Hippocampal formation (tissue), 2 donors: ENCODE data around the gene PSMG3.

Source experiments
- DNase-seq, 2 donors: peaks; one replicate each; lab custom pipeline; 2025; lab: John Stamatoyannopoulos, UW

The PSMG3 gene

GRCh38 chr7:1579481-1580421 lies 9.9 kb upstream of the PSMG3 start:
- peak; percentile 10 to 66 for DNase-seq

GRCh38 chr7:1578513-1578912 lies 8.7 kb upstream of the PSMG3 start:
- DNase-seq: no peak

DNA sequence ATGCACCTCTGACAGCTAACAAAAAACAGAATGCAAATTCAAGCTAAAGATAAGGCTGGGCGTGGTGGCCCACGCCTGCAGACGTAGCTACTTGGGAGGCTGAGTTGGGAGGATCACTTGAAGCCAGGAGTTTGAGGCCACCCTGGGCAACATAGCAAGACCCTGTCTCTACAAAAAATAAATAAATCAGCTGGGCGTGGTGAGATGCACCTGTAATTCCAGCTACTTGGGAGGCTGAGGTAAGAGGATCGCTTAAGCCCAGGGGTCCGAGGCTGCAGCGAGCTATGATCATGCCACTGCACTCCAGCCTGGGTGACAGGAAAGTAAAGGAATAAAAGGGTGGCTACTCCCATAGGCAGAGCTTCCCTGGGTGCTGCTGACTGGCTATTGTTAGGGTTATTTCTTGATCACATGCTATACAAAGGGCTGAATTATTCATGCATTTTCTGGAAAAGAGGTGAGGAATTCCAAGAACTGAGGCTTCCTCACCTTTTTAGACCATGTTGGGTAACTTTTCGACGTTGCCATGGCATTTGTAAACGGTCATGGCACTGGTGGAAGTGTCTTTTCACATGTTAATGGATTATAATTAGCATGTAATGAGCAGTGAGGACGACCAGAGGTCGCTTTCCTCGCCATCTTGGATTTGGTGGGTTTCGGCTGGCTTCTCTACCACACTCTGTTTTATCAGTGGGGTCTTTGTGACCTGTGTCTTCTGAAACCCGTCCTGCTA lies 6.9 kb upstream of the PSMG3 start:
- no peak for DNase-seq

- DNase-seq: no peak
Measured at GRCh38 chr7:1575809-1576208, 6.0 kb upstream of the PSMG3 start.

- no peak for DNase-seq
Measured at GRCh38 chr7:1572111-1572822, 2.4 kb upstream of the PSMG3 start.

GRCh38 chr7:1569440-1569832 lies 396 bp downstream of the PSMG3 start:
- no peak for DNase-seq

DNA sequence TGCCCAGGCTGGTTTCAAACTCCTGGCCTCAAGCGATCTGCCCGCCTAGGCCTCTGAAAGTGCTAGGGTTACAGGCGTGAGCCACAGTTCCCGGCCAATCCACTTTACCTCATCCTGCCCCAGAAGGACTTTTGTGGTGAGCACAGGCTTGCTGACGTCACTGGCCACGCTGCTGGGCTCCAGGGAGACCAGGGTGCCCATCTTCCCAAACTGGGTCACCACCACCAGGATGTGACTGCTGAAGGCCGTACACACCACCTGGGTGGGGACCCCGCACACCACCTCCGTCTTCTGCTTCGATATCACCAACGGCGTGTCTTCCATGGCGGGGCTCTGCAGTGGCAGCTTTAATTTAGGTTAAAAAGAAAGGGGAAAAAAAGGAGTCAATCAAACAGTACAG lies 816 bp downstream of the PSMG3 start:
- no peak for DNase-seq

DNA sequence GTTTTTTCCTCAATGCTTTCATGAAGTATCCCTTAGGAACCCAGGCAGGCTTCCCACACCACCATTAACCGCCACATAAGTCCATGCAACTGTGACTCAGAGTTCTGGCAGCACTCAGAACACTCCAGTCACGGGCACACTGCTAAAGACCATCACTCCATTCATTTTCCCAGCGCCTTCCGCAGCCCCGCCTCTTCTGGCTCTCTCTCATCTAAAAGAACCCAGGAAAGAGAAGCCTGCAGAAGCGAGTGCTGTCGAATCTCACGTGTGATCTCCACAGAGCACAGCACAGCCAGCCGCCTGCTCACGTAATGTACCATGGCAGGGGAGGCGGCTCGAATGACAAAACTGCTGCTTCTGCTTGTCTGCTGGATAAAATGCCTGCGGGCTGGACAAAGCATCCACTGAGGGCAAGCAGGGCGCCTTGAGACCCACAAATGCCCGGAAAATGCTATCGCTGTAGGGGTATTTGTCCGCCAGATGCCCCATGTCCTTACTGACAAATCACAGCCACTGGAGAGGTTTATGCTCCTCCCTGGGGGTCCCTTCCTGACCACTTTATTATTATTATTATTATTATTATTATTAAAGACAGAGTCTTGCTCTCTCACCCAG lies 1.8 kb downstream of the PSMG3 start:
- peak; percentile 5 to 12 for DNase-seq

DNA sequence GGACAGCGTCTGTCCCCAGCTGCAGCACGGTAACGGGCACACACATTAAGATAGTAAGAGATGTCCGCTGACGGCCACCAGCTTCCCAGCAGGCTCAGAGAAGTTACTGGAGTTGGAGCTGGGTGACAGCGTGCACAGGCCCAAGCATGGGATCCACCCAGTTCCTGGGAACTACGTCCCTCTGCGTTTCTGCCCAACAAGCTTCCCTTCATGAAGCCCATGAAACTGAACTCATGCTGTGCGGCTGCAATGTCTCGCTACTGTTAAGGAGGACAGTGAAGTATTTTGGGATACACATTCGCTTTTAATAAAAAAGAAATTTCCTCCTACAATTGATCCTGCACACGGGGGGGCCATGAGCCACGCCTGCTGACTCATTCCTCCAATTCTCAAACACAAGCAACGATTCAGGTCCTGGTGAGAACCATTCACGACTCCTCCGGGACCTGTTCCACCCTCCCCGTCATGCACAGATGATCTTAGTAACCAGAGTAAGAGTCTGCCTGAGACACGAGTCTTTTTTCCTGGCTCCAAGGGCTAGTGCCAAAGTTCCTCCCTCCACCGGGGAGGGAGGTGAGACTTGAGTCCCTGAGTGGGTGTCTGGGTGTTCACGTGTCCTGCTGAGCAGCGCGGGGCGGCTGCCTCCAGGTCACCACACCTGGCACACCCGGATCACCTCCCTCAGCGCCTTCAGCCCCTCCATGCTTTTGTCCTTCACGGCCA lies 2.6 kb downstream of the PSMG3 start:
- no peak for DNase-seq

- no peak for DNase-seq
Measured at GRCh38 chr7:1566687-1567048, 3.2 kb downstream of the PSMG3 start.

DNA sequence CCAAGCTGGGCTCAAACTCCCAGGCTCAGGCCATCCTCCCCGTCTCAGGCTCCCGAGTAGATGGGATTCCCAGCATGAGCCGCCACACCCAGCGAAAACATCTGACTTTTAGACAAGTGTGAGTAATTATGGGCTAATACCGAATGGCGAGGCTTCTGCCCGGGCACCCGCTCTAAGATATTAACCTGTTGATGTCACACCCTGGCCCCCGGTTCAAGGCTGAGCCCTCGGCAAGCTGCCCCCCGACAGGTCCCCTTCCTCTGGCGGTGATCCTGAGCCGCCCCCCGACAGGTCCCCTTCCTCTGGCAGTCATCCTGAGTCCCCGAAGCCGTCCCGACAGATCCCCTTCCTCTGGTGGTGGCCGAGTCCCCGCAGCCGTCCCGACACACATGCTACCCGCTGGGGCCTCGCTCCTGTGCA lies 5.2 kb downstream of the PSMG3 start:
- no peak for DNase-seq

DNA sequence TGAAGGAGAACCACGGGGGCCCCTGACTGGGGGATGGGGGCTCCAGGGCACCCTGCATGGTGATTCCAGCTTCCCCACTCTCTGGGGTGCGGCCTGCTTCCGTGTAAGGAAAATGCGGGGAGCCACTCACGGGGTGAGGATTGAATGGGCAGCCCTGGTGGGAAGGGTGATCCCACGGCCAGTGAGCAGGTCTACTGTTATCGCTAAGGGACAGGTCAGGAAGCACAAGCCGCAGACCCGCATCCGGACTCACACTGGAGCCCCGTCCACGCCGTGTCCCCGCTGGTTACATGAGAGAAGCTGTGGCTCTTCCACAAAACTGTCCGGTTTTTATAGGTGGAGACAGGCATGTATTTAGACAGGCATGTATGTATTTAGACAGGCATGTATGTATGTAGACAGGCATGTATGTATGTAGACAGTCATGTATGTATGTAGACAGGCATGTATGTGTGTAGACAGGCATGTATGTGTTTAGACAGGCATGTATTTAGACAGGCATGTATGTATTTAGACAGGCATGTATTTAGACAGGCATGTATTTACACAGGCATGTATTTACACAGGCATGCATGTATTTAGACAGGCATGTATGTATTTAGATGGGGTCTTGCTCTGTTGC lies 5.7 kb downstream of the PSMG3 start:
- DNase-seq: no peak

DNA sequence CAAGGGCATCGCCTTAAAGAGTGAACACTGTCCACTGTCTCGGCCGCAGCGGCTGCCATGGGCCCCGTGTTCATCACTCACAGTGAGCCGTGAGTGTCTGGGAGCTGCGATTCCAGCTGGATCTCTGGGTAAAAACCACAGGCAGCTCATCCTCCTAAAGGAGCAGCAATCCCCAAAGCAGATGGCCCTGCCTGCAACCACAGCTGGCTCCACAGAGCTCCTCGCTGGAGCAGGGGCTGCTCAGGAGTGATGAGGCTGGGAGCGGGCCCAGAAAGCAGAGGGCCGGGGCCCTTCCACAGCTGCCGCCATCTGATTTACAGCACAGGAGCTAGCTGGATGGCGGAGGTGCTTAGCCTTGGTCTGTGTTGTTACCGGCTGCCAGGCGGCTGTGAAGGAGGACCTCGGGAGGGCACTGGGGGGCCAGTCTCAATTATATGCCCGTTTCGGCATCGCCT lies 7.2 kb downstream of the PSMG3 start:
- DNase-seq: no peak

GRCh38 chr7:1562116-1562515 lies 7.7 kb downstream of the PSMG3 start:
- DNase-seq: no peak

DNA sequence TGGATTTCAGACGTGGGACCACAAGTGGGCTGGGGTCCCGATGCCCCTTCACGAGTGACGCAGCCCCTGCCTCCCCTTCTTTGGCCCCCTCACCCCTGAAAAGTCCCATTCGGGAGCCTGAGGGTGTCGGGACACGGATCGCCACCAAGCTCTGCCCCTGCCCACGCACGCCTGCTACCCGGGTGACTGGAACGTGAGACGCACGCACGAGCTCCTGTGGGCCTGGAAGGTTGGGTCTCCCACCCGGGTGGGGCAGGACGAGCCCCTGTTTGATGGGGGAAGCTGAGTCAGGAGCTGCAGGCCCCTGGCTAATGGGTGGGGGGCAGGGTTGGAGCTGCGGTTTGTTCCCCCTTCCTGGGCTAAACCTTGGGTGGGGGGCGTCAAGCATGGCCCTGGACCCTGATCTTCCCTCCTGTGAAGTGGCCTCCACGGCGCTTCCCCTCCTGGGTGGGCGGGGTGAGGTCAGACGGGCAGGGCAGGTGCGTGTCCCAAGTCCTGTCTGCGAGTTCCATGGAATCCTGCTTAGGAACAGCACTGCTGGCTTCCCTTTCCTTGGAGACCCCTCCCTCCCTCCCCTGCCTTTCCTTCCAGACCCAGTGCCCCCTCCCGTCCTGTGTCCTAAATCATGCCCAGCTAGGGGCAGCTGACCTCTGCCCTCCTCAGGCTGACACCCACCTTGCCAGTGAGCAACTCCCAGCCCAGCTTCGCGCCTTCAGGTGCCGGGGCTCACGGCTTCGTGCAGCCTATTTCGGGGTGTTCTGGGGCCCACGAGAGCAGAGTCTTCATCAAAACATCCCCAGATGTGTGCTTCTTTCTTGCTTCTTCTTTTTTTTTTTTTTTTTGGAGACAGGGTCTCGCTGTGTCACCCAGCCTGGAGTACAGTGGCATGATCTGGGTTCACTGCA lies 8.5 kb downstream of the PSMG3 start:
- DNase-seq: no peak

- DNase-seq: no peak
Measured at GRCh38 chr7:1560620-1561031, 9.2 kb downstream of the PSMG3 start.

- DNase-seq: no peak
Measured at GRCh38 chr7:1559626-1560590, 9.9 kb downstream of the PSMG3 start.

DNA sequence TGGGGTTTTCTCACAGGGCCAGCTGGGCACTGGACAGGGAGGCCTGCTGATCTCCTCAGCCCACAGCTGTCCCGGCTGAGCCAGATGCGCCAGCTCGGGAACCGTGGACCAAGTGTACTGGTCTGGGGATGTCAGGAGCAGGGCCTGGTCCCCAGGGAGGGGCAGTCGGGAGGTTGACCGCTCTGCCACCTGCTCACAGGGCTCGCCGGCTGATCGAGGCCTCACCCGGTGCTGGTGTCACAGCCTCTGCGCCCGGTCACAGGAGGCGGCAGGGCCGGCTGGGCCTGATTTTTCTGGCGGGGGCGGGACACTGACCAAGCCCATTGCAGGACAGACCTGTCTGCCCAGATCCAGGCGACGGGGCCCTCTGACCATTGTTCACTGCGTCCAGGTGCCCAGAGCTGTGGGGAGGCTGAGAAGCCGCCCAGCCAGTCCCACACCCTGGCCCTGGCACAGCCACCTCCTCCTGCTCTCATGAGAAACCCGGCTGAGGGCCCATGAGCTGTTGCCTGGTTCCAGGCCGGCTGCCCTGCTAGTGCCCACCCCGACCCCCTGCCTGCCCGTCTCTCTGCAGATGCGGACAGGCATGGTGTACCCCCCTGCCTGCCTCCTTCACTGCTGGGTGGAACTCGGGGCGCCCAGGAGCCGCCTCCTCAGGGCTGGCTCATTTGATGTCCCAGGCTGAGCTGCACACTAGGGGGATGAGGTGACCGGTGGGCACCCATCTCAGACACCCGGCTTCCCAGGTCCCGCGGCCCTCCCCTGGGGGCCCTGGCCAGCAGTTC lies 10.8 kb downstream of the PSMG3 start:
- no peak for DNase-seq
